Measurements from ENCODE around the gene MSI2.

Gene MSI2

GRCh38 chr17:57447990-57448758 lies 191.9 kb downstream of the MSI2 start:
- no peak for DNase-seq (ENCODE audit: low read depth)
- TF ChIP-seq CTCF (IDR thresholded peaks at IDR 0.05; ENCODE audit: insufficient read depth, low read depth, low read length, missing control alignments): no peak
- no peak overlapping the region for H3K4me3 ChIP-seq (ENCODE audit: low read depth, low read length)

- TF ChIP-seq CTCF (IDR thresholded peaks at IDR 0.05; ENCODE audit: insufficient read depth, low read depth, low read length, missing control alignments): no peak
- no peak overlapping the region for H3K4me3 ChIP-seq (ENCODE audit: low read depth, low read length)
- DNase-seq (ENCODE audit: low read depth): no peak
These were observed 192.5 kb downstream of the MSI2 start for GRCh38 chr17:57448759-57449283.

DNA sequence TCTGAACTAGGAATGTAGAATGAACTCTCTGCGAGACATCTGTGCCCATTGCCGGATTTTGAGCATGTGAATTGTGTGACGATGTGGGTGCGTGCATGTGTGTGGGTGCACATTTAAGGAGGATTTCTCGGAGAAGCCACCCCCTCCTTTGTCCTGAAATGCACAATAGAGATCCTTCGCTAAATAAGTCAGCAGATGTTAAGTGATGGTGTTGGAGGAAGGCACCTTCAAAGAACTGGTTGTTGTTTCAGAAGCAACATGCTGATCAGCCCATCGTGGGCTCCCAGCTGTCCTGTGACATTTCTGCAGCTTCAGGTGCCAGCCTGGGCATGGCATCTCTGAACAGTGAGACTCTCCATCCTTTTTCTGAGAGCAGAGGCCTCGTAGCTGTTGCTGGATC lies 194.9 kb downstream of the MSI2 start:
- no peak for TF ChIP-seq CTCF (IDR thresholded peaks at IDR 0.05; ENCODE audit: insufficient read depth, low read depth, low read length, missing control alignments)
- DNase-seq (ENCODE audit: low read depth): no peak
- H3K4me3 ChIP-seq (ENCODE audit: low read depth, low read length): no peak overlapping the region

GRCh38 chr17:57451643-57452042 lies 195.3 kb downstream of the MSI2 start:
- no peak for TF ChIP-seq CTCF (IDR thresholded peaks at IDR 0.05; ENCODE audit: insufficient read depth, low read depth, low read length, missing control alignments)
- no peak for DNase-seq (ENCODE audit: low read depth)
- H3K4me3 ChIP-seq (ENCODE audit: low read depth, low read length): no peak overlapping the region

- no peak for DNase-seq (ENCODE audit: low read depth)
- no peak overlapping the region for H3K4me3 ChIP-seq (ENCODE audit: low read depth, low read length)
- TF ChIP-seq CTCF (IDR thresholded peaks at IDR 0.05; ENCODE audit: insufficient read depth, low read depth, low read length, missing control alignments): no peak
These were observed 197.6 kb downstream of the MSI2 start for GRCh38 chr17:57453841-57454425.

GRCh38 chr17:57454729-57455062 lies 198.4 kb downstream of the MSI2 start:
- H3K4me3 ChIP-seq (ENCODE audit: low read depth, low read length): no peak overlapping the region; the same call in 1 of the 2 replicates
- no peak for DNase-seq (ENCODE audit: low read depth)
- TF ChIP-seq CTCF (IDR thresholded peaks at IDR 0.05; ENCODE audit: insufficient read depth, low read depth, low read length, missing control alignments): no peak
